Body of pancreas (tissue), 4 donors: ENCODE measurements around the gene SNRNP70.

Source experiments
- POLR2A ChIP-seq, 3 donors: fragments of 450-650 bp; IDR thresholded peaks; one replicate each; pipeline ENCODE4 v1.6.1; 2016; ENCODE audit warnings: antibody characterized with exemption in 3 of 3, mild to moderate bottlenecking in 2 of 3
- TF ChIP-seq, protein P1 (sequence below), 7 experiments: fragments of 450-650 bp in 4 of 7; fragments of 200-600 bp in 3 of 7; sonication (generic) in 3 of 7; IDR thresholded peaks; one replicate each; pipeline ENCODE4 v1.5.1; 2016 to 2019; ENCODE audit warnings: antibody characterized with exemption in 7 of 7

DNA sequence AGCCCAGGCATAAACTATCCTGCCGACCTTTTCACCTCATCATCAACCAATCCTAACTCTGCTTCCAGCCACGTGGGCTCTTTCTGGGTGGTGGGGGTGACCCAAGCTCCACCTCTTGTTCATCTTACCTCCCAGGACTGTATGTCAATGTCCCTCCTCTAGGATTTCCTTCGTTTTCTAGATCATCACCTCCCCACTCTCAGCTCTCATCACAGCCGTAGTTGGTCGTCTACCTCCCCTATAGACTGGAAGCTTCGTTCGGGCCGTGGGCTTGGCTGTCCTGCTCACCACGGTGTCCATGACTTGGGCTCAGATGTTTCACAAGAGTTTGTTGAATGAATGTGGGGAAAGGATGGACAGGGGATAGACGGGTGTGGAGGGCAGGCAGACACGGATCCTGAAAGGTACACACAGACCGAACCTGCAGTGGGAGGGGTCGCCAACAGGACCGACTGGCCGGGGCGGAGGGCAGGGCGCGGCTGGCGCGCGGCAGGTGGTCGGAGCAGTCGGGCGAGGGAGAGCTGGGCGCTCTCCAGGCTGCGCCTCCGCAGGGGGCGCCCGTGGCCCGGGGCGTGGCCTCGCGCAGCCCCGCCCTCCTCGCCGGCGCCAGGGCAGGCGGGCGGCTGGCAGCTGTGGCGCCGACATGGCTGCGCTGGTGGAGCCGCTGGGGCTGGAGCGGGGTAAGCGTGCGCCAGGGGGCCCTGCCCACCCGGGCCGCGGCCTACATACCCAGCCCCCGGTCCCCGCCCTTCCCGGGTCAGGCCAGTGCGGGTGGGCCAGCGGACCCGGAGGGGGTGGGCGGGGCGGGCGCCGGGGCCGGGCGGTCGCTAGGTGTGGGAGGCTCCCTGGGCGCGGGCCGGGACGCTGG lies 28.7 kb downstream of the SNRNP70 start, which contains the start of gene LIN7B:
- TF ChIP-seq, protein P1, sequence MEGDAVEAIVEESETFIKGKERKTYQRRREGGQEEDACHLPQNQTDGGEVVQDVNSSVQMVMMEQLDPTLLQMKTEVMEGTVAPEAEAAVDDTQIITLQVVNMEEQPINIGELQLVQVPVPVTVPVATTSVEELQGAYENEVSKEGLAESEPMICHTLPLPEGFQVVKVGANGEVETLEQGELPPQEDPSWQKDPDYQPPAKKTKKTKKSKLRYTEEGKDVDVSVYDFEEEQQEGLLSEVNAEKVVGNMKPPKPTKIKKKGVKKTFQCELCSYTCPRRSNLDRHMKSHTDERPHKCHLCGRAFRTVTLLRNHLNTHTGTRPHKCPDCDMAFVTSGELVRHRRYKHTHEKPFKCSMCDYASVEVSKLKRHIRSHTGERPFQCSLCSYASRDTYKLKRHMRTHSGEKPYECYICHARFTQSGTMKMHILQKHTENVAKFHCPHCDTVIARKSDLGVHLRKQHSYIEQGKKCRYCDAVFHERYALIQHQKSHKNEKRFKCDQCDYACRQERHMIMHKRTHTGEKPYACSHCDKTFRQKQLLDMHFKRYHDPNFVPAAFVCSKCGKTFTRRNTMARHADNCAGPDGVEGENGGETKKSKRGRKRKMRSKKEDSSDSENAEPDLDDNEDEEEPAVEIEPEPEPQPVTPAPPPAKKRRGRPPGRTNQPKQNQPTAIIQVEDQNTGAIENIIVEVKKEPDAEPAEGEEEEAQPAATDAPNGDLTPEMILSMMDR (IDR thresholded peaks at IDR 0.05), result peak in 6 of 7 experiments; percentile 23 to 80 (median 66)
- TF ChIP-seq POLR2A (IDR thresholded peaks at IDR 0.05), result no peak
